Skeletal muscle tissue (tissue), 4 donors: ENCODE data around the gene PLCB1. TPM values are rescaled to one million over a fixed set of nuclear protein-coding genes. Genes with fewer than 3 reads are reported as not detected.
"Not testable (repeated sequence)": the region's sequence is repeated elsewhere in the genome, so short reads cannot be mapped to it uniquely, and the experiment has no call there.

Source experiments
- H3K27ac ChIP-seq: one replicate; pipeline ENCODE4 v1.7.0; 2013; ENCODE audit warnings: mild to moderate bottlenecking, low read depth, low read length, inconsistent platforms
- H3K27me3 ChIP-seq, 3 donors: one replicate each; pipeline ENCODE4 v1.7.0; 2013; ENCODE audit warnings: low read length in 3 of 3; ENCODE audit not compliant: control insufficient read depth in 3 of 3, insufficient read depth in 3 of 3
- H3K36me3 ChIP-seq, 3 donors: one replicate each; pipeline ENCODE4 v1.7.0; 2013; ENCODE audit warnings: low read length in 3 of 3; ENCODE audit not compliant: control insufficient read depth in 3 of 3, insufficient read depth in 3 of 3
- H3K4me1 ChIP-seq, 3 donors: one replicate each; pipeline ENCODE4 v1.7.0; 2013; ENCODE audit warnings: low read length in 3 of 3, mild to moderate bottlenecking in 3 of 3; ENCODE audit not compliant: control insufficient read depth in 3 of 3, insufficient read depth in 3 of 3
- H3K4me3 ChIP-seq, 3 donors: one replicate each; pipeline ENCODE4 v1.7.0; 2013; ENCODE audit warnings: low read length in 3 of 3
- H3K9ac ChIP-seq, 3 donors: one replicate each; pipeline ENCODE4 v1.7.0; 2013; ENCODE audit warnings: low read length in 3 of 3, mild to moderate bottlenecking in 3 of 3, moderate library complexity in 2 of 3, low read depth in 1 of 3
- H3K9me3 ChIP-seq, 3 donors: one replicate each; pipeline ENCODE4 v1.7.0; 2013; ENCODE audit warnings: low read length in 3 of 3; ENCODE audit not compliant: control insufficient read depth in 3 of 3
- total RNA-seq: library from RNA; depleted of rRNA; stranded (reverse); fragments of >200 nt; gene quantifications from one replicate; pipeline ENCODE4 v1.2.3, GENCODE V29; 2014
- donor health status: Osteomylitis.

PLCB1 gene
- total RNA-seq, 1 donor from 2014 or later, result 13.0 TPM

DNA sequence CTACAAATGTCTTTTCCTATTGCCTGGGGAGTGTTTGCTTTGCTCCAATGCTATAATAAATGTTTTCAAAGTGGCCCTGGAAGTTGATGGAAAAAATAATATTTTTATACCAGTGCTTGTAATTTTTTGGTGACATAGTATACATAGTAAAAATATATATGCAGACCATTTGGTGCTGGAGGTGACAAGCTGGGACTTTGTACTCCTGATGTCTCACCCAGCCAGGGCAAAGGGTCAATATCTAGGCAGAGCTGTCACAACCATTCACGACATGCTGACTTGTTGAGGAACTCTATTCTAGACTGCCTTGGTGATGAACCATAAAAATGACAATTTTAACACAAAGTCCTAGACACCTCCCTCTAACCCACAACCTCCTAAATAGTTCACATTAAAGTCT, 203.0 kb downstream of the PLCB1 start:
- Histone ChIP-seq H3K4me1 (no peaks in the 10 kb centered on the region), H3K36me3 (no peaks in the 10 kb centered on the region), H3K9ac (no peak overlapping the region), H3K27ac (no peak overlapping the region), H3K9me3 (no peaks in the 10 kb centered on the region), H3K4me3 (no peak overlapping the region), H3K27me3 (no peaks in the 10 kb centered on the region)

DNA sequence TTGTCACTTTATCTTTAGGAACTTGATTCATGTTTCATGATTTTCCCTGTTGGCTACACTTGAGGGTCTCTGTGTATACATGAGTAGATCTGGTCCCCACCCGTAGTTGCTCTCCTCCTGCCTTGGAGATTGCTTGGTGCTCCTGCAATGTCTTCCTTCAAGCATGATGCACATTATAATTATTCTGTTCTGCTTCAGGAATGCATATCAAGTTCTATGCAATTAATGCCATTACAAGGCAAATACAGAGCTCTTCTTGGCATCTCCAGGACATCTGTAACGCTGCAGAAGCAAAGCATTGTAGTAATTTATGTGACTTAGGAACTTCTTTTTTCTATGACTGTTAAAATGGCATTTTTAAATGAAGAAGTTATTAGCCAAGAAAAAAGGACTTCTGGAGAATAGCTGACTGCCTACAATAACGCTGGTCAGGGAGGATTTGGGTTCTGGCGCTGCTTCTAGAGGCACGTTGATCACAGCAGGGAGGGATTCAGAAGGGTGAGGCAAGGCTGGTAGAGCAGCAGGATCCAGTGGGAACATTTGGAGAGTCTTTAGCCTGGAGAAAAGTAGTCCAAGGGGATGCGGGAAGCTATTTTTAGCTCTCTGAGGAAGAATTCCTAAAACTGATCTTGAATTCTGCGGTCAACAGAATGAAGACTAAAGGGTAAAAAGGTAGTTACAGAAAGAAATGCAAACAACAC, 203.6 kb downstream of the PLCB1 start:
- H3K27me3 ChIP-seq, result no peaks in the 10 kb centered on the region
- H3K9me3 ChIP-seq, result no peaks in the 10 kb centered on the region
- no peak overlapping the region for H3K4me3 ChIP-seq
- no peak overlapping the region for H3K27ac ChIP-seq
- H3K9ac ChIP-seq, result no peak overlapping the region
- H3K36me3 ChIP-seq, result no peaks in the 10 kb centered on the region
- H3K4me1 ChIP-seq, result no peaks in the 10 kb centered on the region

DNA sequence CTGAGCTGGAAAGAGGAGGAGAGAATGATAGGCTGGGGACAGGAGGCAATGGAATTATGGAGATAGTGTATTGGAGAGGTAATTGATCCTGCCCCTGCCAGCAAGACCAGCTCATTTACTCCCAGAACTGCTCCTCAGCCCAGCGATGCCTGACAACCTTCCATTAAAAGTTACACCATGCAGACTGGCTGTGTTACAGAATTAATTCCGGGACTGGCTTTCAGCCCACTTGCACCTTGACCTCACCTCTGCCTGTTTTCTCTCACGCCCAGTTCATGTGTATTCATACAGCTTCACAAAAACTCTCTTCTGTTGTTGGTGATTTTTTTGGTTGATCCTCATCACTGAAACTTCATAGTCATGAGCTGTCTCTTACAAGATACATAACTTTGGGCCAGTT, 207.3 kb downstream of the PLCB1 start:
- no peaks in the 10 kb centered on the region for H3K9me3 ChIP-seq
- no peak overlapping the region for H3K9ac ChIP-seq
- H3K4me3 ChIP-seq, result no peak overlapping the region
- no peaks in the 10 kb centered on the region for H3K27me3 ChIP-seq
- H3K27ac ChIP-seq, result no peak overlapping the region
- no peaks in the 10 kb centered on the region for H3K4me1 ChIP-seq
- no peaks in the 10 kb centered on the region for H3K36me3 ChIP-seq

DNA sequence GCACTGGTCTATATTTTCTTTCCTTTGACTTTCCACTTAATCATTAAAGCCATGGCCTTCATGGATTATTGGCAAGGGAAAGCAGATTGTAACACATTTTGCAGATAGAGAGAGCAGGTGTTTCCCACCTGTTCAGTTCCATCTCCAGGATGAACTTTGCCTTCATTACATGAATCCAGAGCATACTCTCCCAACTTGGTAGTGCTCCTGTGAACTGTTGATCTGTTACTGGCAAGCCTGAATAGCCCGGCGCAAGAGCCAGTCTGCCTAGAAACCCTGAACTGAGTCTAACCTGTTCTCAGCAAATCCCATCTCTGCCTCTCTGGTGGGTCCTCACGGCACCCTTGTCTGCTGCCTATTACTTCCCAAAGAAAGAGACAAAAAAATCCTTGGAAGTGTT, 210.3 kb downstream of the PLCB1 start:
- no peak overlapping the region for H3K27ac ChIP-seq
- H3K9me3 ChIP-seq, result no peaks in the 10 kb centered on the region
- H3K4me3 ChIP-seq, result no peak overlapping the region

DNA sequence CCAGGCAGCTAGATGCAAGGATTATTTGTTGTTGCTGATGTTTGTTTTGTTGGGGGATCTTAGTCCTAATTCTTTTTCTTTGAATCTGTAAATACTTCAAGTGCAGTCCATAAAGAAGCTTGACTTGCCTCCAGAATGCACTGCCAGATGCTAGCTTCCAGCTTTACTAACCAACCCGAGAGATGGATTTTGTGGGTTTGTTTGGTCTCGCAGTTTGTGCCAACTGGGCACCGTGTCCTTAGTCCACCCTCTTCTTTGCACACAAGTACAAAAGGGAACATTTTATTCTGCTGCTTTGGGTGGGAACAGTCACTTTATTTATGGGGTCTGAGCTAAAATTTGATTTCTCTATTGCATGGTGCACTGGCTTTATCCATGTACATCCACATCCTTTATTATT, 212.0 kb downstream of the PLCB1 start:
- Histone ChIP-seq H3K36me3 (no peaks in the 10 kb centered on the region), H3K9me3 (no peaks in the 10 kb centered on the region), H3K4me3 (no peak overlapping the region), H3K9ac (no peak overlapping the region), H3K27ac (no peak overlapping the region), H3K4me1 (peaks cover 9 to 11% (median 9%) of the 10 kb centered on the region in 3 donors), H3K27me3 (no peaks in the 10 kb centered on the region)

More for the DNA sequence above, 210.3 kb downstream of the PLCB1 start:
- Histone ChIP-seq H3K36me3 (no peaks in the 10 kb centered on the region), H3K9ac (no peak overlapping the region), H3K4me1 (peaks cover 8 to 11% (median 9%) of the 10 kb centered on the region in 3 donors), H3K27me3 (no peaks in the 10 kb centered on the region)

DNA sequence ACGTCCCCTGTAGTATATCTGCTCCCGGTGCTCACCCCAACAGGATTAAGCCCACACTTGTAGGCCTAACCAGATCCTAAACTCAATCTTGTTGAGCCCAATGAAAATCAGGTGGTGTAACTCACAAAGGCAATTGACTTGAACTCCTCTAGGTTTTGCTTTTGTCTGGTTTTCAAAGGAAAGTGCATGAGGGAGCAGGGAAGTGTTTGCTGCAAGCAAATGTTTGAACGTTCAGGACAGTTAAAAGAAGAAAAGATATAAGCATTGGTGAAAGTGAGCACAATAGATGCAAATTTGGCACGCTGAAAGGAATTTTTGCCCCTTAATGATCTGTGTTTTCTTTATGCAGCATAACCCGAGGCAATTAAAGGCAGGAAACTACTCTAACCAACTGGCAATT, 212.6 kb downstream of the PLCB1 start:
- Histone ChIP-seq H3K27me3 (no peaks in the 10 kb centered on the region), H3K27ac (no peak overlapping the region), H3K4me3 (no peak overlapping the region), H3K36me3 (no peaks in the 10 kb centered on the region), H3K9me3 (no peaks in the 10 kb centered on the region), H3K4me1 (peaks cover 9 to 11% (median 9%) of the 10 kb centered on the region in 3 donors), H3K9ac (no peak overlapping the region)

DNA sequence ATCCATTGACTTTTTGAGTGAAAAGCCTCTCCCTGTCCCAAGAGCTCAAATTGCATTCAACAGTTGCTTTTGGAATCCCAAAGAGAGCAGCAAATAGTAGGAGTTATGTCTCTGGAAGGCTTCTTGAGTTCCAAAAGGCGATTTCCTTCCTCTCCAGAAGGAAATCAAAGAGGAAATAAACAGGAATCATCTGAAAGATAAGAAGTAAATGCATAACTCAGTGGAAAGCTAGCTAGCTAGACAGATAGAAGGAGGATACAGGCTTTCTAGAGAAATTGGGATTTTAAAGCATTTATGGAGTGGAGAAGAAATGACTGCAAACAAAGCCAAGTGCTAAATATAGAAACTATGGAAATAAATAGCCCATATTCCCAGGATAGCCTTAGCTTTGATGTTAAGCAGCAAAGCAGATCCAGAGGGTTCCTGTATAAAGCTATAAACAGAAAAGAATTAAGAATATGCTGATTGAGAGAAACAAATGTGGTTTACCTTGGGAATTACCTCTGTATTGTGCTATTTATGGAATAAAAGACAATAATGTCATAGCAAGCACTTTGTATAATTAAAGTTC, 214.7 kb downstream of the PLCB1 start:
- Histone ChIP-seq H3K27ac (no peak overlapping the region), H3K27me3 (no peaks in the 10 kb centered on the region), H3K4me1 (peaks cover 9 to 11% (median 9%) of the 10 kb centered on the region in 3 donors), H3K9me3 (no peaks in the 10 kb centered on the region), H3K36me3 (no peaks in the 10 kb centered on the region), H3K9ac (no peak overlapping the region), H3K4me3 (no peak overlapping the region)

DNA sequence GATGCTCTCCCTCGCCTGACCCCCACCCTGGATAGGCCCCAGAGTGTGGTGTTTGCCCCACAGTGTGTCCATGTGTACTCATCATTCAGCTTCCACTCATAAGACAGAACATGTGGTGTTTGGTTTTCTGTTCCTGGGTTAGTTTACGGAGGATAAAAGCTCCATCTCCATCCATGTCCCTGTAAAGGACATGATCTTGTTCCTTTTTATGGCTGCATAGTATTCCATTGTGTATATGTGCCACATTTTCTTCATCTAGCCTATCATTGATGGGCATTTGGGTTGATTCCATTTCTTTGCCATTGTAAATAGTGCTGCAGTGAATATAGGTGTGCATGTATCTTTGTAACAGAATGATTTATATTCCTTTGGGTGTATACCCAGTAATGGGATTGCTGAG, 218.2 kb downstream of the PLCB1 start:
- not testable (repeated sequence) for H3K27me3 ChIP-seq, H3K9me3 ChIP-seq, H3K9ac ChIP-seq, H3K27ac ChIP-seq, H3K4me3 ChIP-seq, H3K36me3 ChIP-seq
- peaks cover 9 to 10% (median 9%) of the 10 kb centered on the region in 3 donors for H3K4me1 ChIP-seq

DNA sequence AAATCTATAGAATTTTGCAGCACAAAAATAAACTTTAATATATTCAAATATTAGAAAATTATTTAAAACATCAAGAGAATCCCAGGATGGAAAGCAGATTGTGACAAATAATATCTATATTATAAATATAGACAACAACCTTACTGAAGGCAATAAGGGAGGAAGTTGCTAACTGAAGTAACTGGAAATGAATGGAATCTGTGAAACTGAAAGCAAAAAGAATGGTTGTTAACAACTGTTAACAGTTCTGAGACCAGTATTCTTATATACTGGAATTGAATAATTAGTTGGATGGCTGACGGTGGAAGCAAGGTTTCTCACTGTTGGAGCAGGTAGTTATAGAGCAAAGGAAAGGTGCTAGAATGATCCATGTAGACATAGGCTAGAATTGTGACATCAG, 220.4 kb downstream of the PLCB1 start:
- Histone ChIP-seq H3K4me3 (no peak overlapping the region), H3K27me3 (no peaks in the 10 kb centered on the region), H3K36me3 (no peaks in the 10 kb centered on the region), H3K4me1 (no peaks in the 10 kb centered on the region), H3K27ac (no peak overlapping the region), H3K9me3 (no peaks in the 10 kb centered on the region), H3K9ac (no peak overlapping the region)

DNA sequence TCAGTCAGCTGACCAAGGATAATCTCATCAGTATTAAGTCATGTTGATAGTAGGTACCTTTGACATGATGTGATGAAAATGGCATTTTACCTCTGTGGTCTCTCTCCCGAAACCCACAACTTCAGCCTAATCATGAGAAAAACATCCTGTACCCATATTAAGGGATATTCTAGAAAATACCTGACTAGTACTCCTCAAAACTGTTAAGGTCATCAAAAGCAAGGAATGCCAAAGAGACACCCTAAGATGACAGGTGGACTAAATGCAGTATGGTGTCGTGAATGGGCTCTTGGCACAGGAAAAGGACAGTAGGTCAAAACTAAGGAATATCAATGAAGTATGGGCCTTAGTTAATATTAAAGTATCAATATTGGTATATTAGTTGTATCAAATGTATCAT, 221.4 kb downstream of the PLCB1 start:
- Histone ChIP-seq H3K4me3 (no peak overlapping the region), H3K36me3 (no peaks in the 10 kb centered on the region)

More for the DNA sequence above, 221.4 kb downstream of the PLCB1 start:
- Histone ChIP-seq H3K27me3 (no peaks in the 10 kb centered on the region), H3K9ac (no peak overlapping the region), H3K27ac (no peak overlapping the region), H3K4me1 (no peaks in the 10 kb centered on the region), H3K9me3 (no peaks in the 10 kb centered on the region)
